ENCODE results near the gene KCNK1. TPM values are rescaled to one million over a fixed set of nuclear protein-coding genes. Genes with fewer than 3 reads are reported as not detected.

Gene KCNK1
- total and polyA plus RNA-seq, 4 donors, result 2.5 to 12.3 (median 4.5) TPM

DNA sequence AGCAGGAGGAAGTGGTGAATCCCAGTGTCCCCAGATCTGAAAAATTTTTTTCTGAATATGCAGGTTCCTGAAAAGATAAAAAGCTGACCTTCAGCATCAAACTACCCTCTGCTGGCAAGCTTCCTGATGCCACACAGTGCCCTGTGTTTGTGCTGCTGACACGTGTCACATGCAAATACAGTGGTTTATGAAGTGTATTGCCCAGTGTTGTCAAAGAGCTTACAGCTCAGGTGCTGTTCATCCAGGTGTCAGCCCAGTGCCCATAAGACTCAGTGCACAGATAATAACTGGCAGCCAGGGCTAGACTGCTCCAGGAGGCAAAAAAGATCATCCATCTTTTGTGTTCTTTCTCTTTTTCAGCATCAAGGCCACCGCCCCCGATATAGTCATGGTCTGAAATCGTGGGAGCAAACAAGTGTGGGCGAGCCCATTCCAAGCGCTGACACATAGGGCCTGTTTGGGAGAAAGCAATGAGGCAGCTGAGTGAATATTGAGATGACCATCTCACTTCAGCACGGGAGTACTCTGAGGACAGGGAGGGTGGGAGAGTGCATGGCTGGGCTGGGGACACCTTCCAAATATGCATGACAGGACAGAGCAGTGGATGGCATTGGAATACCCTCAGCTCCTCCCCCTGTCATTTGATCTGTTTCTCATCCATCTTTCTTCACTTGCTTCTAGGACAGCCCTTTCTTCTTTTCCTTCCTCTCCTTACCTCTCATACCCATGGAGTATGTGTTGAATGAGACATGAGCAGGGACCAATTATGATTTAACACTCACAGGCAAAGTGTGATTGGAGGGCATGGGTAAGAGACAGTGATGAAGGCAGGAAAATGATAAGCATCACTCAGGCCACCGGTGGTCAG, 6.4 kb upstream of the KCNK1 start (continued):
- TF ChIP-seq, protein P1, sequence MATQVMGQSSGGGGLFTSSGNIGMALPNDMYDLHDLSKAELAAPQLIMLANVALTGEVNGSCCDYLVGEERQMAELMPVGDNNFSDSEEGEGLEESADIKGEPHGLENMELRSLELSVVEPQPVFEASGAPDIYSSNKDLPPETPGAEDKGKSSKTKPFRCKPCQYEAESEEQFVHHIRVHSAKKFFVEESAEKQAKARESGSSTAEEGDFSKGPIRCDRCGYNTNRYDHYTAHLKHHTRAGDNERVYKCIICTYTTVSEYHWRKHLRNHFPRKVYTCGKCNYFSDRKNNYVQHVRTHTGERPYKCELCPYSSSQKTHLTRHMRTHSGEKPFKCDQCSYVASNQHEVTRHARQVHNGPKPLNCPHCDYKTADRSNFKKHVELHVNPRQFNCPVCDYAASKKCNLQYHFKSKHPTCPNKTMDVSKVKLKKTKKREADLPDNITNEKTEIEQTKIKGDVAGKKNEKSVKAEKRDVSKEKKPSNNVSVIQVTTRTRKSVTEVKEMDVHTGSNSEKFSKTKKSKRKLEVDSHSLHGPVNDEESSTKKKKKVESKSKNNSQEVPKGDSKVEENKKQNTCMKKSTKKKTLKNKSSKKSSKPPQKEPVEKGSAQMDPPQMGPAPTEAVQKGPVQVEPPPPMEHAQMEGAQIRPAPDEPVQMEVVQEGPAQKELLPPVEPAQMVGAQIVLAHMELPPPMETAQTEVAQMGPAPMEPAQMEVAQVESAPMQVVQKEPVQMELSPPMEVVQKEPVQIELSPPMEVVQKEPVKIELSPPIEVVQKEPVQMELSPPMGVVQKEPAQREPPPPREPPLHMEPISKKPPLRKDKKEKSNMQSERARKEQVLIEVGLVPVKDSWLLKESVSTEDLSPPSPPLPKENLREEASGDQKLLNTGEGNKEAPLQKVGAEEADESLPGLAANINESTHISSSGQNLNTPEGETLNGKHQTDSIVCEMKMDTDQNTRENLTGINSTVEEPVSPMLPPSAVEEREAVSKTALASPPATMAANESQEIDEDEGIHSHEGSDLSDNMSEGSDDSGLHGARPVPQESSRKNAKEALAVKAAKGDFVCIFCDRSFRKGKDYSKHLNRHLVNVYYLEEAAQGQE (IDR thresholded peaks at IDR 0.05), result no peak
- peak; percentile 55 to 78 for TF ChIP-seq HNF4A (conservative IDR thresholded peaks at IDR 0.05)
- TF ChIP-seq, protein P2, sequence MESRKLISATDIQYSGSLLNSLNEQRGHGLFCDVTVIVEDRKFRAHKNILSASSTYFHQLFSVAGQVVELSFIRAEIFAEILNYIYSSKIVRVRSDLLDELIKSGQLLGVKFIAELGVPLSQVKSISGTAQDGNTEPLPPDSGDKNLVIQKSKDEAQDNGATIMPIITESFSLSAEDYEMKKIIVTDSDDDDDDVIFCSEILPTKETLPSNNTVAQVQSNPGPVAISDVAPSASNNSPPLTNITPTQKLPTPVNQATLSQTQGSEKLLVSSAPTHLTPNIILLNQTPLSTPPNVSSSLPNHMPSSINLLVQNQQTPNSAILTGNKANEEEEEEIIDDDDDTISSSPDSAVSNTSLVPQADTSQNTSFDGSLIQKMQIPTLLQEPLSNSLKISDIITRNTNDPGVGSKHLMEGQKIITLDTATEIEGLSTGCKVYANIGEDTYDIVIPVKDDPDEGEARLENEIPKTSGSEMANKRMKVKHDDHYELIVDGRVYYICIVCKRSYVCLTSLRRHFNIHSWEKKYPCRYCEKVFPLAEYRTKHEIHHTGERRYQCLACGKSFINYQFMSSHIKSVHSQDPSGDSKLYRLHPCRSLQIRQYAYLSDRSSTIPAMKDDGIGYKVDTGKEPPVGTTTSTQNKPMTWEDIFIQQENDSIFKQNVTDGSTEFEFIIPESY (IDR thresholded peaks at IDR 0.05), result no peak

DNA sequence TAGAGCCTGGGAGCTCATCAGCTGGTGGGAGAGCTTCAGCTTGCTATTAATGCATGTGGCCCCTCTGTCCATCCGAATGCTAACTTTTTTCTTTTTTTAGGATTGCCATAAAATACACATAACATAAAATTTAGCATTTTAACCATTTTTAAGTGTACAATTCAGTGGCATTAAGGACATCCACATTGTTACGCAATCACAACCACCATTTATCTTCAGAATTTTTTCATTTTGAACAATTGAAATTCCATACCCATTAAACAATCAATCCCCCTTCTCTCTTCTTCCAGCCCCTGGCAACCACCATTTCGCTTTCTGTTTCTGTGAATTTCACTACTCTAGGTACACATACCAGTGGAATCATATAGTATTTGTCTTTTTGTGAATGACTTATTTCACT, 4.9 kb upstream of the KCNK1 start:
- Histone ChIP-seq H3K9me3 (ENCODE audit: control insufficient read depth in 4 of 4, low read length in 3 of 4) (peaks cover 0 to 2% (median 0%) of the 10 kb centered on the region in 4 donors), H3K36me3 (ENCODE audit: control insufficient read depth in 4 of 4, insufficient read depth in 3 of 4, low read depth in 1 of 4, low read length in 3 of 4) (no peaks in the 10 kb centered on the region), H3K4me3 (ENCODE audit: low read depth in 1 of 3, low read length in 3 of 3) (no peak overlapping the region), H3K27me3 (ENCODE audit: control insufficient read depth in 4 of 4, insufficient read depth in 4 of 4, low read length in 3 of 4) (no peaks in the 10 kb centered on the region), H3K9ac (ENCODE audit: low read depth in 1 of 2, low read length in 2 of 2) (no peak overlapping the region), H3K4me1 (ENCODE audit: control insufficient read depth in 4 of 4, insufficient read depth in 4 of 4, low read length in 3 of 4) (peaks cover 2 to 11% (median 9%) of the 10 kb centered on the region in 4 donors), H3K27ac (ENCODE audit: low read depth in 1 of 2, low read length in 2 of 2) (no peak overlapping the region)
- TF ChIP-seq, protein P1 (IDR thresholded peaks at IDR 0.05), result no peak
- TF ChIP-seq SP1 (IDR thresholded peaks at IDR 0.05) (no peak), GABPA (IDR thresholded peaks at IDR 0.05 in 1 of 2, conservative IDR thresholded peaks at IDR 0.05 in 1 of 2) (no peak), HNF4G (IDR thresholded peaks at IDR 0.05) (no peak)
- WGBS, result 93% methylated on average over 3 of the region's 3 CpGs
- DNase-seq (ENCODE audit: low spot score), result no peak

DNA sequence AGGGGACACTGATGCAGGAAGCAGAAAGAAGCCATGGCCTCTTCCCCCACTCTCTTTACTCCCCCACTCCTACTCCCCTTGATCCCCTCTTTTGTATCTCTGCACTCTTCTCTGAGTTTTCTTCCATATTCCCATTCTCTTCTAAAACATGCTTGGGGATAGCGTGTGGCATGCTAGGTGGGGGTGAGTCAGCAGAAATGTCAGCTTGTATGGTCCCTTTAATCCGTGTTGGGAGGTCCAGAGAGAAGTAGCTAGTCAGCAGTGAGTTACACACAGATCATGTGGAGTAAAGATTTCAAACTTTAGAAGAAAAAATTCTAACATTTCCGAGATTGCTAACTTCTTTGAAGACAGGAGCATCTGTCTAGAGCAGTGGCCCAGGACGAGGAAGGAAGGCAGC, 4.0 kb upstream of the KCNK1 start:
- H3K9ac ChIP-seq (ENCODE audit: low read depth in 1 of 2, low read length in 2 of 2), result no peak overlapping the region
- no peak overlapping the region for H3K4me3 ChIP-seq (ENCODE audit: low read depth in 1 of 3, low read length in 3 of 3)
- TF ChIP-seq HNF4A (conservative IDR thresholded peaks at IDR 0.05), result no peak
- TF ChIP-seq NR2F2 (IDR thresholded peaks at IDR 0.05), result no peak
- TF ChIP-seq HNF4G (IDR thresholded peaks at IDR 0.05), result no peak
- no peak for TF ChIP-seq TAF1 (conservative IDR thresholded peaks at IDR 0.05)
- TF ChIP-seq, protein P1 (IDR thresholded peaks at IDR 0.05), result no peak
- TF ChIP-seq, protein P3, sequence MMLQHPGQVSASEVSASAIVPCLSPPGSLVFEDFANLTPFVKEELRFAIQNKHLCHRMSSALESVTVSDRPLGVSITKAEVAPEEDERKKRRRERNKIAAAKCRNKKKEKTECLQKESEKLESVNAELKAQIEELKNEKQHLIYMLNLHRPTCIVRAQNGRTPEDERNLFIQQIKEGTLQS (IDR thresholded peaks at IDR 0.05), result no peak
- TF ChIP-seq FOXA2 (IDR thresholded peaks at IDR 0.05), result no peak
- no peak for TF ChIP-seq FOXA1 (IDR thresholded peaks at IDR 0.05)
- no peaks in the 10 kb centered on the region for H3K9me3 ChIP-seq (ENCODE audit: control insufficient read depth in 4 of 4, low read length in 3 of 4)
- no peaks in the 10 kb centered on the region for H3K27me3 ChIP-seq (ENCODE audit: control insufficient read depth in 4 of 4, insufficient read depth in 4 of 4, low read length in 3 of 4)
- peaks cover 2 to 17% (median 9%) of the 10 kb centered on the region in 4 donors for H3K4me1 ChIP-seq (ENCODE audit: control insufficient read depth in 4 of 4, insufficient read depth in 4 of 4, low read length in 3 of 4)
- DNase-seq (ENCODE audit: low spot score), result no peak
- H3K36me3 ChIP-seq (ENCODE audit: control insufficient read depth in 4 of 4, insufficient read depth in 3 of 4, low read depth in 1 of 4, low read length in 3 of 4), result no peaks in the 10 kb centered on the region
- WGBS, result 86% methylated on average over 4 of the region's 4 CpGs
- H3K27ac ChIP-seq (ENCODE audit: low read depth in 1 of 2, low read length in 2 of 2), result no peak overlapping the region

Data from liver (tissue), 9 donors.